ENCODE data around the gene GRAMD2A.

Gene GRAMD2A

DNA sequence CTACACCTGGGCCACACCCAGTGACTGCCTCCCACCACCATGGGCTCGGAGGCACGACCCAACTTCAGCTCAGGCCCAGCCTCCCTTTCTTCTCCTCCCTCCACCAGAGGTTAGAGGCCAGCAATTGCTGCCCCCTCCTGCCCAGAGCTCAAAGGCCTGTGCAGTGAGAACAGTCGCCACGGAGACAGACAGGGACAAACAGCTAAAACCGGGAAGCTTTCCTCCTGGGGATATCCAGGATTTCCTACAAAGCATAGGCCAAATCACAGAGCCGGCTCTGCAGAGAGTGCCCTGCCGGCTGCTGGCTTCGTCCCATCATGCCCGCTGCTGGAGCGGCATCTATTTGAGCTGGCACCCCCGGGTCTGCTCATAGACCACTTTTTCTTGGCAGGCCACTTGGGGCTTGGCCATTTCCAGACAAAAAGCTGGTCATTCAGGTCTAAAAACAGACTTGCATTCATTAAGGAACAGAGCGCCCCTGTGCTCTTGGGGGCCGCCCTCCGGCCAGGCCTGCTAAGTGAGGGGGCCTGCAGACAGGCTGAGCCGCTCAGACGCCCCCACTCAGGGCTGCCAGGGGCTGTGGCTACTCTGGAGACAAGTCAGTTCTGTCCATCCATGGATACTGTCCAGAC is 17.5 kb downstream of the GRAMD2A start:
- TF ChIP-seq FOXP2 (optimal IDR thresholded peaks at IDR 0.05; ENCODE audit: borderline replicate concordance, extremely low read depth, extremely low read length, insufficient read depth) (no peak), TAF1 (IDR thresholded peaks at IDR 0.05; ENCODE audit: borderline replicate concordance, insufficient read depth, low read length) (no peak), POLR2AphosphoS5 (IDR thresholded peaks at IDR 0.05; ENCODE audit: low read depth, low read length) (no peak)

DNA sequence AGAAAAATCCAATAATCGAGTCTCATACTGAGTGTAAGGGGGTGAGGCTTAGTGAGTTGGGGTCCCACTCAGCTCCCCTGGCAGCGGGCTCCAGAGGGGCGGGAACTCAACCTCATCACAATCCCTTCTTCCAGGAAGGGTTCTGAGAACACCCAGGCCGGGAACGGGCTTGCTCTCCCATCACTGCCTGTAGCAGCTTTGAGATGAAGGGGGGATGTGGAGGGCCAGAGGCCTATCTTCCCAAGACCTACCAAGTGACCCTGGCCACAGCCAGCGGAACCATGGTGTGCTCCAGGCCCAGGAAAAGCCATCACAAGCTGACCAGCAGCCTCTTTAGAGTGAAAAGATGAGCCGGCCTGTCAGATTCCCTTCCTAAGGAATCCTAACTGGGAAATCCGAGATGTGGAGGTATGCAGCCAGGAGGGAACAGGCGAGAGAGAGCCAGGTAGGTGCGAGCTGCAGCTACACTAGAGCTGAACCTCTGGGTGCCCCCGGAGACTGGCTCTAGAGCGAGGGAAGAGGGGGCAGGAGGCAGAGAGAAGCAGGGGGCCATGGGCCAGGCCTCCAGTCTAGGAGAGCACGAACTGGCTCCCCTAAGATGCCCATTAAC is 18.5 kb downstream of the GRAMD2A start:
- no peak for TF ChIP-seq SIN3A (IDR thresholded peaks at IDR 0.05; ENCODE audit: borderline replicate concordance, insufficient read depth, low read length)
- TF ChIP-seq POLR2AphosphoS5 (IDR thresholded peaks at IDR 0.05; ENCODE audit: low read depth, low read length) = no peak
- TF ChIP-seq REST (IDR thresholded peaks at IDR 0.05; ENCODE audit: insufficient read depth in 1 of 2, low read depth in 2 of 2, low read length in 2 of 2) = no peak
- no peak for TF ChIP-seq FOXP2 (optimal IDR thresholded peaks at IDR 0.05; ENCODE audit: borderline replicate concordance, extremely low read depth, extremely low read length, insufficient read depth)

GRCh38 chr15:72176743-72177142 is 20.8 kb downstream of the GRAMD2A start:
- TF ChIP-seq REST (IDR thresholded peaks at IDR 0.05; ENCODE audit: insufficient read depth in 1 of 2, low read depth in 2 of 2, low read length in 2 of 2) = no peak
- TF ChIP-seq POLR2AphosphoS5 (IDR thresholded peaks at IDR 0.05; ENCODE audit: low read depth, low read length) = no peak
- TF ChIP-seq SIN3A (IDR thresholded peaks at IDR 0.05; ENCODE audit: borderline replicate concordance, insufficient read depth, low read length) = no peak
- no peak for TF ChIP-seq TAF1 (IDR thresholded peaks at IDR 0.05; ENCODE audit: borderline replicate concordance, insufficient read depth, low read length)
- TF ChIP-seq FOXP2 (optimal IDR thresholded peaks at IDR 0.05; ENCODE audit: borderline replicate concordance, extremely low read depth, extremely low read length, insufficient read depth) = no peak

- TF ChIP-seq POLR2AphosphoS5 (IDR thresholded peaks at IDR 0.05; ENCODE audit: low read depth, low read length) (no peak), SIN3A (IDR thresholded peaks at IDR 0.05; ENCODE audit: borderline replicate concordance, insufficient read depth, low read length) (no peak), TAF1 (IDR thresholded peaks at IDR 0.05; ENCODE audit: borderline replicate concordance, insufficient read depth, low read length) (no peak), REST (IDR thresholded peaks at IDR 0.05; ENCODE audit: insufficient read depth in 1 of 2, low read depth in 2 of 2, low read length in 2 of 2) (no peak), FOXP2 (optimal IDR thresholded peaks at IDR 0.05; ENCODE audit: borderline replicate concordance, extremely low read depth, extremely low read length, insufficient read depth) (no peak)
These were observed 21.4 kb downstream of the GRAMD2A start for GRCh38 chr15:72176159-72176558.

- TF ChIP-seq TAF1 (IDR thresholded peaks at IDR 0.05; ENCODE audit: borderline replicate concordance, insufficient read depth, low read length) (no peak), REST (IDR thresholded peaks at IDR 0.05; ENCODE audit: insufficient read depth in 1 of 2, low read depth in 2 of 2, low read length in 2 of 2) (no peak), FOXP2 (optimal IDR thresholded peaks at IDR 0.05; ENCODE audit: borderline replicate concordance, extremely low read depth, extremely low read length, insufficient read depth) (no peak), POLR2AphosphoS5 (IDR thresholded peaks at IDR 0.05; ENCODE audit: low read depth, low read length) (no peak), SIN3A (IDR thresholded peaks at IDR 0.05; ENCODE audit: borderline replicate concordance, insufficient read depth, low read length) (no peak)
These were observed 22.2 kb downstream of the GRAMD2A start for GRCh38 chr15:72175186-72176044.
